ENCODE results near the gene FCN2. TPM values are rescaled to one million over a fixed set of nuclear protein-coding genes. Genes with fewer than 3 reads are reported as not detected.
"Not testable (repeated sequence)": the region's sequence is repeated elsewhere in the genome, so short reads cannot be mapped to it uniquely, and the experiment has no call there.

FCN2 gene
- total RNA-seq, 1 donor from 2014 or later, result not detected

DNA sequence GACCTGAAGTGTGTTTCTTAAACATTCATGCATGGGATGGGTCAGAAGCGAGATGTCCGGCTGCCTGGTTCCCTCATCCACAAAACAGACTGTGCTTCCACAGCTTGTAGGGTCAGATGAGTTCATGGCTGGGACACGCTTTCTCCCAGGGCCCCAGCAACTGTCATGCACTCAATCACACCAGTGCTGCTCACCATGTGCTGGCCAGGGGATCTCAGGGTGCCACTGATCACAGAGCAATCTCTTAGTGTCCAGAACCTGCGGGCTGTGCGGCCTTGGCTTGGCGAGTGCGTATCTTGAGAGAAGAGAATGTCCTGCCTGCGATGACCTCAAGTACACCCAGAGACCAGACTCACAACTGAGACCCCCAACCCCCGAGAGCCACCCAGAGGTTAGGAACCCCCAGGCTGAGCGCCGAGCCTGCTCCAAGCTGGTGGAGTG lies 26.0 kb upstream of the FCN2 start:
- intact Hi-C loops (cut with micrococcal nuclease), result no loop called here
- Mint-ChIP-seq H3K36me3 (ENCODE audit: low read depth) (no peaks in the 10 kb centered on the region), H3K9me3 (peaks cover 5% of the 10 kb centered on the region), H3K27ac (no peak overlapping the region), H3K4me1 (peaks cover 6% of the 10 kb centered on the region), H3K4me3 (no peak overlapping the region), H3K27me3 (no peaks in the 10 kb centered on the region)
- no peak for DNase-seq

DNA sequence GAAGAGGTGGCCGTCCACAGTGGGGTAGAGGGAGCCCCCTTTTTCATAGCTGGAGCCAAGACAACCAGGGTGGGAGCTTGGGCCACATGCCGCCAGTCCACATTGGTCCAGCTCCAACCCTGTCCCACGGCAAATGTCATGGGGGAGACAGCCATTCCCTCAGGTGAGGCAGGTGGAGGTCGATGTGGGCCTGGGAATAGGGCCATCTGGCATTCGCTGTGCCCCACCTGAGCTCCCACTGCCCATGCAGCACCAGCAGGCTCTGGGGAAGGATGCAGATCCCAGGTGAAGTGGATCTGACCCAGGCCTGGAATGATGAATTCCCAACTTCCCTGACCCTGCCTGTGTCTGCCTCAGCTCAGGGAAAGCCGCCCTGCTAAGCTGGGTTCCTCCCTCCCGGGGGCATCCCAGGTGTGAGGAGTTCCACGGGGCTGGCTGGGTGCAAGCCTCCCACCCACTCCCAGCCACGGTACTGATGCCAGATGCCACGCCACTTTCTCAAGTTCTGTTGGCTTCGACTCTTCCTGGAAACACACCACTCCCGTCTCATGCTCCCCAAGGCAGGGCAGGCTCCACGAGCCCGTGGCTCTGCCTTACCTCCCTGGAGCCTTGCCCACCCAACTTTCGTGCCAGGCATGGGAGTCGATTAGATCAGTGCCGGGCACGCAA lies 25.2 kb upstream of the FCN2 start:
- Mint-ChIP-seq H3K4me3 (no peak overlapping the region), H3K9me3 (peaks cover 5% of the 10 kb centered on the region), H3K27me3 (no peaks in the 10 kb centered on the region), H3K27ac (no peak overlapping the region), H3K4me1 (peaks cover 6% of the 10 kb centered on the region), H3K36me3 (ENCODE audit: low read depth) (no peaks in the 10 kb centered on the region)
- intact Hi-C loops (cut with micrococcal nuclease), result loop anchor here (5.0 kb wide), 1 partner anchor 158 kb away; no protein-coding TSS in a partner anchor
- no peak for DNase-seq

DNA sequence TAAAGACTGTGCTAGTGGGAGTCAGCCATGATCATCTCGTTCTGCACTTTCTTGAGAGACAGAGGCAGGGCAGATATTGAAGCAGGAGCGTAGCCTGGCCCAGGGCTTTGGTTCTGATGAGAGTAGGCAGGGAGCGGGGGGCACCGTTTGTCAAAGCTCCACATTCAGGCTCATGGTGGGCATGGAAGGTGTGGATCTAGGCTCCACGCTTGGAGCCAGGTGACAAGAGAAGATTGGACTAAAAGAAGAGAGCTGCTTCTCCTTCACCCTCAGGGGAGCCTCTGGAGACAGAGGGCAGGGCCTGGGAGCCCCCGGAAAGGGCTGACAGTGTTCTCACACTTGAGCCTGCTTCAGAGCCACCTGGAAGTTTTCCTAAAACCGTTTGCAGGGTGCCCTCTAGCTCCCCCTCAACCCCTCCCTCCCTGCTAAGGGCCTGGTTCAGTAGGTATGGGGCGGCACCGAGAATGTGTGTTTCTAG lies 24.7 kb upstream of the FCN2 start:
- H3K27ac Mint-ChIP-seq, result no peak overlapping the region
- no peak for DNase-seq
- peaks cover 5% of the 10 kb centered on the region for H3K9me3 Mint-ChIP-seq
- intact Hi-C loops (cut with micrococcal nuclease), result loop anchor here (5.0 kb wide), 1 partner anchor 159 kb away; no protein-coding TSS in a partner anchor
- H3K4me3 Mint-ChIP-seq, result no peak overlapping the region
- no peaks in the 10 kb centered on the region for H3K36me3 Mint-ChIP-seq (ENCODE audit: low read depth)
- H3K4me1 Mint-ChIP-seq, result peaks cover 6% of the 10 kb centered on the region
- no peaks in the 10 kb centered on the region for H3K27me3 Mint-ChIP-seq

DNA sequence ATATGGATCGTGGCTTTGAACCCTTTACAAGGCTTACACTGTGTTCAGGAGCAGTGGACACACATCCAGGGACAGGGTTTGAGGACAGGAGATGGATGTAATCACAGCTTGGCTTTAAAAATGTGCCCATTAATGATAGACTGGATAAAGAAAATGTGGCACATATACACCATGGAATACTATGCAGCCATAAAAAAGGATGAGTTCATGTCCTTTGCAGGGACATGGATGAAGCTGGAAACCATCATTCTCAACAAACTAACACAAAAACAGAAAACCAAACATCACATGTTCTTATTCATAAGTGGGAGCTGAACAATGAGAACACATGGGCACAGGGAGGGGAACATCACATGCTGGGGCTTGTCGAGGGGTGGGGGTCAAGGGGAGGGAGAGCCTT lies 23.2 kb upstream of the FCN2 start:
- not testable (repeated sequence) for DNase-seq; H3K4me1 Mint-ChIP-seq; H3K4me3 Mint-ChIP-seq; H3K27me3 Mint-ChIP-seq; H3K36me3 Mint-ChIP-seq (ENCODE audit: low read depth); H3K9me3 Mint-ChIP-seq
- peak overlapping the region; percentile 42 for H3K27ac Mint-ChIP-seq
- intact Hi-C loops (cut with micrococcal nuclease), result loop anchor here (5.0 kb wide), 1 partner anchor 160 kb away; no protein-coding TSS in a partner anchor

DNA sequence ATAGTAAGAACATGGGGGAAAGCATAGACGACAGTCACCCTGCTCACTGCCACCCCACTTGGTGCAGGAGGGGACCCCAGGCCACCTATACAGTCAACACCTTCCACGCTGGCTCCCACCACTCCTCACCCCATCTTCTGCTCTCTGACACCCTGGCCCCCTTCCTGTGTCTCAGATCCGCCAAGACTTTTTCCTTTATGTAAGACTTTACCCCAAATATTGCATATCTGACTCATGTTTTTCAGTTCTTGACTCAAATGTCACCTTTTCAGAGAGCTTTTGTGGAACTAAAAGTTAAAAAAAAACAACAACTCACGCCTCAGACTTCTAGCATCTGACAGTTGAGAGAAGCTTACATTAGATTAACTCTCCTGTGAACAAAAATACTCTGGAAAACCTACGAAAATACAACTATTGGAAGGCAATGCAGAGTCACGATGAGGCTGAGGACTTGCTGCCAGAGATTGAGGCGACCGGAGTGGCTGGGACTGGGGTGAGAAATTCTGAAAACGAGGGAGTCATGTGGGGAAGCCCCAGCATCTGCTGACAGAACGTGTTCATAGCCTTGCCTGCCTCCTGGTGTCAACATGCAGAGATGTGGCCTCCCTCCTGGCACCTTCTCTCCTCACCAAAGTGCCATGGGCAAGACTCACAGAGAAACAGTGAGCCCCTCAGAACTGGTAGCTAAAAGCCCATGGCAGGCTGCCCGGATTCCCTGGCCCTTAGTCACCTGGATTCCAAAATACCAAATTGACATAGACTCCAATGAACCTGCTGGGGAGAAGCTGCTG lies 22.4 kb upstream of the FCN2 start:
- Mint-ChIP-seq H3K4me1 (peaks cover 6% of the 10 kb centered on the region), H3K27ac (peak overlapping the region; percentile 88), H3K36me3 (ENCODE audit: low read depth) (no peaks in the 10 kb centered on the region), H3K27me3 (no peaks in the 10 kb centered on the region), H3K9me3 (peaks cover 5% of the 10 kb centered on the region), H3K4me3 (peak overlapping the region; percentile 64)
- DNase-seq, result peak; percentile 59
- intact Hi-C loops (cut with micrococcal nuclease), result loop anchor here (5.0 kb wide), 1 partner anchor 161 kb away; no protein-coding TSS in a partner anchor

DNA sequence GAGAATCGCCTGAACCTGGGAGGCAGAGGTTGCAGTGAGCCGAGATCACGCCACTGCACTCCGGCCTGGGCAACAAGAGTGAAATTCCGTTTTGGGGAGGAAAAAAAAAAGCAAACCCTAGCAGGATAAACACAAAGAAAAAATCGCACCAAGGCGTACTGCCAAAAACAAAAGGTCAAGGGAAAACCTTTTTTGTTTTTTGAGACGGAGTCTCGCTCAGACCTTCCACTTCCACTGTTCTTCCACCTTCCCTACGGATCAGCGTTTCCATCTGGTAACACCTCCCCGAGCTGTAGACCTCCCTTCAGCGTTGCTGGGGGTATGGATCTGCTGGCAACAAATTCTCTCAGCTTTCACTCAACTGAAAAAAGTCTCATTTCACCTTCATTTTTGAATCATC lies 20.1 kb upstream of the FCN2 start:
- DNase-seq, result no peak
- Mint-ChIP-seq H3K36me3 (ENCODE audit: low read depth) (no peaks in the 10 kb centered on the region), H3K9me3 (peaks cover 5% of the 10 kb centered on the region), H3K4me3 (no peak overlapping the region), H3K27ac (no peak overlapping the region), H3K27me3 (no peaks in the 10 kb centered on the region), H3K4me1 (peaks cover 6% of the 10 kb centered on the region)
- intact Hi-C loops (cut with micrococcal nuclease), result no loop called here

DNA sequence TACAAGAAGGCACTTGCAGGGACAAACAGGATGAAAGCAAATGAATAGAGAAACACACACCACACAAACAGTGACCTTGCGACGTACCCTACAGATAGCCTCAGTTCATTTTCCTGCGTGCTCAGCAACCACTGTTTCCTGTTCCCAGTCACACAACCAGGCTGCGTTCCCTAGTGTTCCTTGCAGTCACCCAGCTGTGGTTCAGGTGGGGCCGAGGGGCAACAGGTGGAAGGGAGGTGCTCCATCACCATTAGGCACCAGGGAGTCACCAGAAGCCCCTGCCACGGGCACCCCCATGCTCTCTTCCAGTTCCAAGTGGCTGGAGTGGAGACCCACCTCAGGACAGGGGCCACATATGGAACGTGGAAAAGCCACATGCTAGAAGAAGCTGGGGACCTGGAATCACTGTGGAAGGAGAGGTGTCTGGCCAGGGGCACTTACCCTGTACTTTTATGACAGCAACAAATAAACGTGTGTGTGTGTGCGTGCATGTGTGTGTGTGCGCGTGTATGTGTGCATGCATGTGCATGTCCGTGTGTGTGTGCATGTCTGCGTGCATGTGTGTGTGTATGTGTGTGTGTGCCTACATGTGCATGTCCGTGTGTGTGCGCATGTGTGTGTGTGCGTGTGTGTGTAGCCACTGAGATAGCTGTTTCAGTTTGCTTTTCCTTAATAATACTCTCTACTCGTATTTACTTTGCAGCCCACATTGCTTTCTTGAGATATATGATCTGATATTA lies 18.8 kb upstream of the FCN2 start:
- DNase-seq, result no peak
- no peaks in the 10 kb centered on the region for H3K27me3 Mint-ChIP-seq
- peaks cover 5% of the 10 kb centered on the region for H3K9me3 Mint-ChIP-seq
- no peak overlapping the region for H3K27ac Mint-ChIP-seq
- H3K36me3 Mint-ChIP-seq (ENCODE audit: low read depth), result no peaks in the 10 kb centered on the region
- H3K4me3 Mint-ChIP-seq, result no peak overlapping the region
- H3K4me1 Mint-ChIP-seq, result peaks cover 6% of the 10 kb centered on the region
- intact Hi-C loops (cut with micrococcal nuclease), result no loop called here

DNA sequence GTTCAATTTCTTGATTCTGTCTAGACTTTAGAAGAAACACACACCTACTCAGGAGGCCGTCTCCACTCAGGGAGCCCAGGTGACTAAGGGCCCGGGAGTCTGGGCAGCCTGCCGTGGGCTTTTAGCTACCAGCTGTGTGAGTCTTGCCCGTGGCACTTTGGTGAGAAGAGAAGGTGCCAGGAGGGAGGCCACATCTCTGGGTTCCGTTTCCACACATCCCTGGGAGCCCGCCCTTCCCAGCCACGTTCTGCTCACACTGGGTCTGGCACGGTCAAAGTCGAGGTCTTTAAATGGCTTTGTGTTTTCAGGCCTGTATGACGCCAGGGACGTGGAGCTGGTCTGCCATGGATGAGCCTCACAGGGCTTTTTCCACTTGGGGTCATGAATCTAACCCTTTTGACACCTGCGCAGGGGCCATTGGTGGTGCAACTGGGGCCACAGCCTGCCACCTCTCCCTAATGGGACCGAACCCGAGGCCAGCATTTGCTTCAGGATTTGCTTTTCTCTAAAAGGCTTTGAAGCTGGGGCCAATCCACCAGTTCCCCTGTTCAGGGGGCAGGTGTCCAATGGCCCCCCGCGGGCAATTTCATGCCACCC lies 17.2 kb upstream of the FCN2 start:
- Mint-ChIP-seq H3K4me1 (peaks cover 2% of the 10 kb centered on the region), H3K27me3 (no peaks in the 10 kb centered on the region), H3K4me3 (no peak overlapping the region), H3K27ac (no peak overlapping the region), H3K36me3 (ENCODE audit: low read depth) (no peaks in the 10 kb centered on the region), H3K9me3 (no peaks in the 10 kb centered on the region)
- intact Hi-C loops (cut with micrococcal nuclease), result no loop called here
- DNase-seq, result no peak

DNA sequence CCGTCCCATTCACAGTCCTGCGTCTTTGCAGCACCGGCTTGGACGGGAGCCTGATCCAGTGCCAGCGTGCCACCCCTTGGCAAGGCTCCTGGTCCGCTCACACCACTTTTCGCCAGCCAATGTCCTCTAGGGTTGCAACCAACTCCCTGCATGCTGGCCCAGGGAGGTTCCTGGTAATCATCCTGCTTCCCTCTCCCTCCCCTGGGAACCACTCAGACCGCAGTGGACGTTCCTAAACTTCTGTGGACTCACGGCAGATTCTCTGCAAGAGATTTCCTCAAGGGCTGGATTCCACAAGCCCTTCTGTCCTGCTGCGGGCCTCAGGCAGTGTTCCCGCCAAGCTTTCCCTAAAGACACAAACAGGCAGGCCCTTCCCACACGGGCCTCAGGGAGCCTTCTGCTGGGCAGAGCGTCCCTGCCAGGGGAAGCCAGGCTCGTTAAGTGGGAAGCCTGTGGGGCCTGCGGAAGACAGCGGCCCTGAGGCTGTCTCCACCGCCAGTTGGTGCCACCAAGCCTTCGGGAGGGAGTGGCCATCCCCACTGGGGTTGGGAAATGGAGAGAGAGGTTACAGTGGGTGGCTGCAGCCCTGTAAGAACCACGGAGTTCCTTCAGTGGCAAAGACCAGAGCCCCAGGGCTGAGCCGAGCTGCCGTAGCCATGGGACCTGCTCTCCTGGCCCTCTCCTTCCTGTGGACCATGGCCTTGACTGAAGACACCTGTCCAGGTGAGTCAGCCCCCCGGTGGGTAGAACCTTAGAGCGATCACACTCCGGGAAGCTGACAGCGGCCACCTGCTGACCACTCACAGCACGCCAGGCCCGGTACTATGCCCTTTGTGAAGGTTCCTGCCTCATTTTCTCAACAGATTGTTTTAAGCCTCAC lies 16.4 kb upstream of the FCN2 start:
- H3K27me3 Mint-ChIP-seq, result no peaks in the 10 kb centered on the region
- no peaks in the 10 kb centered on the region for H3K36me3 Mint-ChIP-seq (ENCODE audit: low read depth)
- H3K4me3 Mint-ChIP-seq, result no peak overlapping the region
- H3K27ac Mint-ChIP-seq, result no peak overlapping the region
- no peaks in the 10 kb centered on the region for H3K9me3 Mint-ChIP-seq
- intact Hi-C loops (cut with micrococcal nuclease), result no loop called here
- no peak for DNase-seq
- no peaks in the 10 kb centered on the region for H3K4me1 Mint-ChIP-seq

DNA sequence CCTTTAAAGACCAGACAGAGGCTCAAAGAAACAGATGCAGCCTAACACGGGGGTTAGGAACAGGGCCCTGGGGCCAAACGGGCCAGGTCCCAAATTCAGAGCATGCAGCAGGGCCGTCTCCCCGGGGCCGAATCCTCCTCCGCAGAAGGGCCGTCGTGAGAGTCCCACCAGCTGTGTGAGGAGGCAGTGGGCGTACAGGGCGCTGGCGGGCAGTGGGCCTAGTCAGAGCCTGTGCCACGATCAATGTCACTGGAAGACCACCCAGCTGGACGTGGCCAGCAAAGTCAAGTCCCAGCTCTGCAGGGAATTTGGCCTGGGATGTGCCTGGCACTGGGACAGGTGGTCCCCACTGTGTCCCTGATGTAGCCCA lies 15.8 kb upstream of the FCN2 start:
- Mint-ChIP-seq H3K4me1 (no peaks in the 10 kb centered on the region), H3K9me3 (no peaks in the 10 kb centered on the region), H3K4me3 (no peak overlapping the region), H3K27me3 (no peaks in the 10 kb centered on the region), H3K36me3 (ENCODE audit: low read depth) (no peaks in the 10 kb centered on the region), H3K27ac (no peak overlapping the region)
- intact Hi-C loops (cut with micrococcal nuclease), result no loop called here
- no peak for DNase-seq

DNA sequence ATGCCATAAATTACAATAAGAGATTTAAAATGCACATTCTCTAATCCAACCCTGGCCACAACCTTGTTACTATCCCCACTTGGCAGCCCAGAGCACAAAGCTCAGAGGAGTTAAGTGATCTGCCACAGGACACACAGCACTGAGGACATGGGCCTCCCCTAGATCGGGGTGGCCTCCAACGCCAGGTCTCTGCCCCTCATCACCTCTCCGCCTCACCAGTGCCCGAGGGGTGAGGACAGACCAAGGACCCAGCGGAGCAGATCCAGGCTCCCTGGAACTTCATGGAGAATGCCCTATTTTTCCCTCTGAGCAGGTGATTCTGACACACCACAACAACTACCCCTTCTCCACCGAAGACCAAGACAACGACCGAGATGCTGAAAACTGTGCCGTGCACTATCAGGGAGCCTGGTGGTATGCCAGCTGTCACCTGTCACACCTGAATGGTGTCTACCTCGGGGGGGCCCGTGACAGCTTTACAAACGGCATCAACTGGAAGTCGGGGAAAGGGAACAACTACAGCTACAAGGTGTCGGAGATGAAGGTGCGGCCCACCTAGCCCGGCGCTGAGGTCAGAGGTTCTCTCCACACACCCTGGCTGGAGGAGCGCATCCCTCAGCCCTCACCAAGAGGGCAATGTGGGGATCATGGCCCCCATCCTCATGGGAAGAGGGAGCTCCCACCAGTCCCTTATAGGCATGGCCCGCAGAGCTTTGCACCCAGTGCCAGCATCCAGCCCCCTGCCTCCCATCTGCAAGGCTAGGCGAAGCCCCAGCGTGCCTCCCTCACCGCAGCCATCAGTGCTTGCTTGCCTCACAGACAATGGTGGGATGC lies 12.5 kb upstream of the FCN2 start:
- no peaks in the 10 kb centered on the region for H3K36me3 Mint-ChIP-seq (ENCODE audit: low read depth)
- H3K9me3 Mint-ChIP-seq, result no peaks in the 10 kb centered on the region
- no peak overlapping the region for H3K4me3 Mint-ChIP-seq
- H3K27ac Mint-ChIP-seq, result no peak overlapping the region
- DNase-seq, result no peak
- H3K27me3 Mint-ChIP-seq, result no peaks in the 10 kb centered on the region
- intact Hi-C loops (cut with micrococcal nuclease), result no loop called here
- H3K4me1 Mint-ChIP-seq, result no peaks in the 10 kb centered on the region

DNA sequence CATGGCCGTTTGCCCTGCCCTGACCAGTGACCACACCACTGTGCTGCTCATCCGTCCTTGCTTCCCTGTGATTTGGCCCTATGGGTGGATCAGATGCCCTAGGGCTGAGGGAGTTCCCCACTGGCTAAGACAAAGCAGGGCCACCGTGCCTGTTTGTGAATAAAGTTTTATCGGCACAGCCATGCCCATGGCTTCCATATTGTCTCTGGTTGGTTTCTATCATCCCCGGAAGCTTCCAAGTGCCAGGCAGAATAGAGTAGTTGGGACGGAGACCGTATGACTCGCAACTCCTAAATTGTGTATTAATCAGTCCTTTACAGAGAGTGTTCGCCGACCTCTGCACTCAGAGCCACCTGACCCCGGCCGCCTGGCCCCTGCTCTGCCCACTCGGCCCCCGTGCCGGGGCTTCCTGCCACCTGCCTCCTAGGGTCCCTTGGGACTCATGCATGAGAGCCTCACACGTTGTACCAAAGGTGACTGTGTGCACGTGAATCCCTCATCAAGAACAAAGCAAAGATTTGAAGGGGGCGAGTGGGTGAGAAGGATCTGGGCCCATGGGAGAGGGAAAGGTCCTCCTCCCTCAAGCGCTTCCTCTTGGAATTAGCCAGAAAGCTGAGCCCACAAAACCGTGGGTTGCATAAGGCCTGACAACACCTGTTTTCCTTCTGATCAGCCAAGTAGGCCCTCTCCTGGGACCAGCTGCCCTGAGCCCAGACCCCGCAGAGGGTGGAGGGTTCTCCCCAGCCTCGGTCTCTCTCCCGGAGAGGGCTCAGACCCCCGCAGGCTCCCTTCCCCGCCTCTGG lies 11.7 kb upstream of the FCN2 start:
- Mint-ChIP-seq H3K27me3 (no peaks in the 10 kb centered on the region), H3K36me3 (ENCODE audit: low read depth) (no peaks in the 10 kb centered on the region), H3K27ac (no peak overlapping the region), H3K4me1 (no peaks in the 10 kb centered on the region), H3K4me3 (no peak overlapping the region), H3K9me3 (no peaks in the 10 kb centered on the region)
- intact Hi-C loops (cut with micrococcal nuclease), result no loop called here
- DNase-seq, result no peak
